Measurements from ENCODE around the gene FBXW7. TPM values are rescaled to one million over a fixed set of nuclear protein-coding genes. Genes with fewer than 3 reads are reported as not detected.

The FBXW7 gene
- total and polyA plus RNA-seq, 12 donors, result 12.1 to 87.6 (median 66.8) TPM

GRCh38 chr4:152536545-152537182 lies 772 bp upstream of the FBXW7 start:
- intact Hi-C loops (cut with DNase I), result loop anchor here in 2 of 10 donors (1.0 to 10.0 kb wide), 3 partner anchors 238 to 1432 kb away; partner anchors contain the start of genes ARFIP1 (in 2 of the 2) and TIGD4 (in 2 of the 2)
- WGBS, 2 donors, result 0 to 1% methylated on average over 24 of the region's 24 CpGs
- DNase-seq (peak in 1 of 2 donors; percentile 43), ATAC-seq (peak; percentile 2 to 40 (median 22))
- Histone ChIP-seq H3K4me1 (peaks cover 0 to 56% (median 47%) of the 10 kb centered on the region in 9 donors), H3K9me3 (peaks cover 0 to 11% (median 0%) of the 10 kb centered on the region in 11 donors), H3K36me3 (peaks cover 0 to 15% (median 0%) of the 10 kb centered on the region in 9 donors), H3K27me3 (no peaks in the 10 kb centered on the region), H3K27ac (peak overlapping the region; percentile 41 to 98 (median 92)), H3K4me3 (peak overlapping the region; percentile 89 to 100 (median 98))
- TF ChIP-seq, protein P1, sequence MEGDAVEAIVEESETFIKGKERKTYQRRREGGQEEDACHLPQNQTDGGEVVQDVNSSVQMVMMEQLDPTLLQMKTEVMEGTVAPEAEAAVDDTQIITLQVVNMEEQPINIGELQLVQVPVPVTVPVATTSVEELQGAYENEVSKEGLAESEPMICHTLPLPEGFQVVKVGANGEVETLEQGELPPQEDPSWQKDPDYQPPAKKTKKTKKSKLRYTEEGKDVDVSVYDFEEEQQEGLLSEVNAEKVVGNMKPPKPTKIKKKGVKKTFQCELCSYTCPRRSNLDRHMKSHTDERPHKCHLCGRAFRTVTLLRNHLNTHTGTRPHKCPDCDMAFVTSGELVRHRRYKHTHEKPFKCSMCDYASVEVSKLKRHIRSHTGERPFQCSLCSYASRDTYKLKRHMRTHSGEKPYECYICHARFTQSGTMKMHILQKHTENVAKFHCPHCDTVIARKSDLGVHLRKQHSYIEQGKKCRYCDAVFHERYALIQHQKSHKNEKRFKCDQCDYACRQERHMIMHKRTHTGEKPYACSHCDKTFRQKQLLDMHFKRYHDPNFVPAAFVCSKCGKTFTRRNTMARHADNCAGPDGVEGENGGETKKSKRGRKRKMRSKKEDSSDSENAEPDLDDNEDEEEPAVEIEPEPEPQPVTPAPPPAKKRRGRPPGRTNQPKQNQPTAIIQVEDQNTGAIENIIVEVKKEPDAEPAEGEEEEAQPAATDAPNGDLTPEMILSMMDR (IDR thresholded peaks at IDR 0.05), result no peak

DNA sequence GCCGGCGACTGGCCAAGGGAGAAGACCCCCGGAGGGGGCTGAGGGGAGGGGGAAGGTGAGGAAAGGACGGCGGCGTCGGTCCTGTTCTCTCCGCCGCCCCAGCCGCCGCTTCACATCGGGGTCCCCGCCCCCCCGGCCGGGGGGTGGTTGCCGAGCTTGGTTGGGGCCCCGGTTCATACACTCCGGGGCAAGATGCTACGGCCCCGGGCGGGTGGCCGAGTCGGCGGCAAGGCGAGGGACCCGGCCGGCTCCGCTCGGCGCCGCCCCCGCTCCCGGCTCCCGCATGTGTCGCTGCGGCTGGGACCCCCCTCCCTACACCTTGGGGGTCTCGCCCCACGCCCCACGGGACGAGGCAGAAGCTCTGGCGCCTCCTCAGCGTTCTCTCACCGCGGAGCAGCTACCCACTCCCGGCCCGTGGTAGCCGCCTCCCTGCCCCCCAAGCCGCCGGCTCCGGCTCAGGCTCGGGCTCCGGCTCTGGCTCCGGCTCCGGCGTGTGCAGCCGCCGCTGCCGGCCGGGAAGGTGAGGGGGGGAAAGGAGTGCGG lies 461 bp downstream of the FBXW7 start:
- Histone ChIP-seq H3K27me3 (no peaks in the 10 kb centered on the region), H3K36me3 (peaks cover 0 to 20% (median 0%) of the 10 kb centered on the region in 9 donors), H3K9me3 (peaks cover 0 to 11% (median 0%) of the 10 kb centered on the region in 11 donors), H3K27ac (peak overlapping the region; percentile 42 to 98 (median 92)), H3K4me3 (peak overlapping the region; percentile 89 to 100 (median 98)), H3K4me1 (peaks cover 0 to 67% (median 59%) of the 10 kb centered on the region in 9 donors)
- intact Hi-C loops (cut with DNase I), result loop anchor here in 2 of 10 donors (10.0 kb wide), 2 partner anchors 239 to 1431 kb away; partner anchors contain the start of genes ARFIP1 (in 1 of the 2) and TIGD4 (in 1 of the 2)
- DNase-seq (peak in 1 of 2 donors; percentile 17), ATAC-seq (peak in 6 of 8 donors; percentile 1 to 67 (median 10))
- WGBS, 2 donors, result 0% methylated on average over 36 to 60 of the region's 60 CpGs
- TF ChIP-seq, protein P1 (IDR thresholded peaks at IDR 0.05), result no peak

GRCh38 chr4:152534541-152535359 lies 1.1 kb downstream of the FBXW7 start:
- DNase-seq (peak; percentile 26 to 38), ATAC-seq (no peak)
- Histone ChIP-seq H3K36me3 (peaks cover 0 to 17% (median 0%) of the 10 kb centered on the region in 9 donors), H3K4me3 (peak overlapping the region; percentile 89 to 100 (median 98)), H3K27me3 (no peaks in the 10 kb centered on the region), H3K9me3 (peaks cover 0 to 4% (median 0%) of the 10 kb centered on the region in 11 donors), H3K27ac (peak overlapping the region in 9 of 10 donors; percentile 86 to 98 (median 93)), H3K4me1 (peaks cover 0 to 70% (median 60%) of the 10 kb centered on the region in 9 donors)
- 2 to 3% methylated on average over 45 of the region's 45 CpGs for WGBS, 2 donors
- TF ChIP-seq, protein P1 (IDR thresholded peaks at IDR 0.05), result no peak
- intact Hi-C loops (cut with DNase I), result loop anchor here in 2 of 10 donors (10.0 kb wide), 2 partner anchors 240 to 1430 kb away; partner anchors contain the start of genes ARFIP1 (in 1 of the 2) and TIGD4 (in 1 of the 2)
